H9 (cell line): Measurements from ENCODE around the gene RNF214. TPM values are rescaled to one million over a fixed set of nuclear protein-coding genes. Genes with fewer than 3 reads are reported as not detected.
"Not testable (repeated sequence)": the region's sequence is repeated elsewhere in the genome, so short reads cannot be mapped to it uniquely, and the experiment has no call there.

Experiments used
- DNase-seq: peaks from one replicate; pipeline ENCODE4 v3.0.0-alpha.2; 2017
- H2AFZ ChIP-seq: one replicate; pipeline ENCODE4 v1.6.1; 2013; ENCODE audit warnings: mild to moderate bottlenecking, low read length, control low read depth, moderate library complexity
- H2AK5ac ChIP-seq: 2 replicates; pipeline ENCODE4 v1.6.1; 2013; ENCODE audit warnings: low read length, control low read depth, mixed read lengths; ENCODE audit not compliant: insufficient read length
- H2BK120ac ChIP-seq: one replicate; pipeline ENCODE4 v1.6.1; 2013; ENCODE audit warnings: low read depth, mild to moderate bottlenecking, low read length, control low read depth, inconsistent platforms; ENCODE audit not compliant: poor library complexity, severe bottlenecking
- H2BK12ac ChIP-seq: 2 replicates; pipeline ENCODE4 v1.6.1; 2013; ENCODE audit warnings: low read length, control low read depth, mixed read lengths, low read depth; ENCODE audit not compliant: insufficient read length
- H2BK15ac ChIP-seq: 2 replicates; pipeline ENCODE4 v1.6.1; 2013; ENCODE audit warnings: low read depth, low read length, control low read depth
- H2BK20ac ChIP-seq: one replicate; pipeline ENCODE4 v1.6.1; 2013; ENCODE audit warnings: low read depth, mild to moderate bottlenecking, low read length, control low read depth, inconsistent platforms; ENCODE audit not compliant: poor library complexity, severe bottlenecking
- H2BK5ac ChIP-seq: 2 replicates; pipeline ENCODE4 v1.6.1; 2013; ENCODE audit warnings: low read length, control low read depth, mixed read lengths; ENCODE audit not compliant: insufficient read length
- H3K14ac ChIP-seq: 2 replicates; pipeline ENCODE4 v1.6.1; 2013; ENCODE audit warnings: low read length, control low read depth; ENCODE audit not compliant: insufficient read depth
- H3K18ac ChIP-seq: 2 replicates; pipeline ENCODE4 v1.6.1; 2013; ENCODE audit warnings: low read depth, mild to moderate bottlenecking, mixed read lengths, low read length, control low read depth; ENCODE audit not compliant: insufficient read length
- H3K23ac ChIP-seq: 2 replicates; pipeline ENCODE4 v1.6.1; 2013; ENCODE audit warnings: low read length, control low read depth, mixed read lengths, low read depth; ENCODE audit not compliant: insufficient read length
- H3K23me2 ChIP-seq: 2 replicates; pipeline ENCODE4 v1.6.1; 2013; ENCODE audit warnings: low read depth, mild to moderate bottlenecking, mixed read lengths, low read length, control low read depth; ENCODE audit not compliant: insufficient read length, poor library complexity, severe bottlenecking
- H3K27ac ChIP-seq: 2 replicates; pipeline ENCODE4 v1.5.1; 2013; ENCODE audit warnings: low read length, control low read depth, mixed read lengths, low read depth; ENCODE audit not compliant: insufficient read length
- H3K27me3 ChIP-seq: 2 replicates; pipeline ENCODE4 v1.6.1; 2013; ENCODE audit warnings: low read length, control low read depth, inconsistent platforms; ENCODE audit not compliant: insufficient read depth
- H3K4ac ChIP-seq: 2 replicates; pipeline ENCODE4 v1.6.1; 2013; ENCODE audit warnings: low read depth, mild to moderate bottlenecking, control low read depth, inconsistent platforms, low read length, moderate library complexity
- H3K4me1 ChIP-seq: 2 replicates; pipeline ENCODE4 v1.6.1; 2013; ENCODE audit warnings: low read length, control low read depth, inconsistent platforms; ENCODE audit not compliant: insufficient read depth
- H3K4me2 ChIP-seq: 2 replicates; pipeline ENCODE4 v1.6.1; 2013; ENCODE audit warnings: low read length, control low read depth, mixed read lengths; ENCODE audit not compliant: insufficient read length, insufficient read depth
- H3K56ac ChIP-seq: 2 replicates; pipeline ENCODE4 v1.6.1; 2013; ENCODE audit warnings: low read depth, mild to moderate bottlenecking, mixed read lengths, low read length, control low read depth; ENCODE audit not compliant: insufficient read length
- H3K79me1 ChIP-seq: 2 replicates; pipeline ENCODE4 v1.6.1; 2013; ENCODE audit warnings: low read depth, mild to moderate bottlenecking, moderate library complexity, low read length, control low read depth, inconsistent platforms; ENCODE audit not compliant: insufficient read depth, poor library complexity, severe bottlenecking
- H3K79me2 ChIP-seq: 2 replicates; pipeline ENCODE4 v1.6.1; 2013; ENCODE audit warnings: low read length, control low read depth, inconsistent platforms; ENCODE audit not compliant: insufficient read depth
- H3K9ac ChIP-seq: 2 replicates; pipeline ENCODE4 v1.6.1; 2013; ENCODE audit warnings: low read length, control low read depth, mixed read lengths; ENCODE audit not compliant: insufficient read length; ENCODE audit errors: extremely low read depth
- H3K9me3 ChIP-seq: one replicate; pipeline ENCODE4 v1.6.1; 2013; ENCODE audit warnings: low read depth, low read length, inconsistent platforms; ENCODE audit not compliant: control insufficient read depth
- H3T11ph ChIP-seq: one replicate; pipeline ENCODE4 v1.6.1; 2013; ENCODE audit warnings: mild to moderate bottlenecking, low read length, control low read depth, inconsistent platforms
- H4K20me1 ChIP-seq: one replicate; pipeline ENCODE4 v1.6.1; 2013; ENCODE audit not compliant: control insufficient read depth, insufficient read length, insufficient read depth
- H4K5ac ChIP-seq: 2 replicates; pipeline ENCODE4 v1.6.1; 2013; ENCODE audit warnings: low read depth, mild to moderate bottlenecking, mixed read lengths, low read length, control low read depth; ENCODE audit not compliant: insufficient read length
- H4K8ac ChIP-seq: replicated peaks from 2 replicates; pipeline ENCODE4 v1.6.1; 2013; ENCODE audit warnings: low read length, control low read depth, mixed read lengths, low read depth; ENCODE audit not compliant: insufficient read length
- H4K91ac ChIP-seq: 2 replicates; pipeline ENCODE4 v1.6.1; 2013; ENCODE audit warnings: low read depth, mild to moderate bottlenecking, moderate library complexity, mixed read lengths, low read length, control low read depth; ENCODE audit not compliant: insufficient read length
- H3K27ac Mint-ChIP-seq, 3 experiments: 2 replicates in 2 of 3; 3 replicates in 1 of 3; pipeline ENCODE4 v1.8.0; 2020 to 2021; ENCODE audit warnings: mixed read lengths in 3 of 3, mild to moderate bottlenecking in 1 of 3, moderate library complexity in 1 of 3
- H3K27me3 Mint-ChIP-seq: 2 replicates; pipeline ENCODE4 v1.8.0; 2021; ENCODE audit warnings: low read depth, mild to moderate bottlenecking, moderate library complexity, mixed read lengths
- H3K36me3 Mint-ChIP-seq, 3 experiments: 2 replicates in 2 of 3; 3 replicates in 1 of 3; pipeline ENCODE4 v1.8.0; 2020 to 2021; ENCODE audit warnings: low read depth in 3 of 3, mixed read lengths in 3 of 3; ENCODE audit not compliant: insufficient read depth in 1 of 3
- H3K4me1 Mint-ChIP-seq, 2 experiments: 2 replicates each; pipeline ENCODE4 v1.8.0; 2020; ENCODE audit warnings: mixed read lengths in 2 of 2
- H3K4me3 Mint-ChIP-seq, 2 experiments: 2 replicates in 1 of 2; 3 replicates in 1 of 2; pipeline ENCODE4 v1.8.0; 2020 to 2021; ENCODE audit warnings: mild to moderate bottlenecking in 2 of 2, mixed read lengths in 2 of 2, moderate library complexity in 1 of 2
- H3K9me3 Mint-ChIP-seq, 2 experiments: 2 replicates in 1 of 2; 3 replicates in 1 of 2; pipeline ENCODE4 v1.8.0; 2020; ENCODE audit warnings: mild to moderate bottlenecking in 2 of 2, mixed read lengths in 2 of 2, moderate library complexity in 1 of 2
- CTCF ChIP-seq: fragments of 200-600 bp; sonication (generic); conservative IDR thresholded peaks from 3 replicates; pipeline ENCODE4 v1.8.0; 2021; ENCODE audit warnings: antibody characterized with exemption, mild to moderate bottlenecking
- WGBS: extraction: QIAGEN DNeasy Blood & Tissue Kit; methylation state at CpG from one replicate; pipeline ENCODE4 v1.1.7; 2013; ENCODE audit warnings: missing lambda C conversion rate, low lambda C conversion rate, mixed read lengths; ENCODE audit not compliant: insufficient read length; ENCODE audit errors: extremely low coverage; 5-methylcytosine and 5-hydroxymethylcytosine counted together
- total RNA-seq: library from RNA; stranded (reverse); gene quantifications from 2 replicates; pipeline ENCODE4 v1.2.1, GENCODE V29; 2021

Gene RNF214
- total RNA-seq, 1 experiment from 2014 or later = 26.0 TPM

- no peak for TF ChIP-seq CTCF
- Histone ChIP-seq H3K56ac (no peak overlapping the region), H3K14ac (no peak overlapping the region), H2BK120ac (no peak overlapping the region), H3K27ac (no peak overlapping the region), H2BK12ac (no peak overlapping the region), H3K9me3 (no peaks in the 10 kb centered on the region), H3K79me2 (no peaks in the 10 kb centered on the region), H4K5ac (no peak overlapping the region), H3K9ac (no peak overlapping the region), H4K20me1 (no peaks in the 10 kb centered on the region), H3K27me3 (no peaks in the 10 kb centered on the region), H2BK20ac (no peak overlapping the region), H4K91ac (no peak overlapping the region), H3K23me2 (no peaks in the 10 kb centered on the region), H3K23ac (no peak overlapping the region), H2BK5ac (no peak overlapping the region), H3T11ph (no peak overlapping the region), H2BK15ac (no peak overlapping the region), H3K4ac (no peak overlapping the region), H3K18ac (no peak overlapping the region), H3K4me1 (no peaks in the 10 kb centered on the region), H2AK5ac (no peak overlapping the region), H2AFZ (no peak overlapping the region), H3K4me2 (no peak overlapping the region), H3K79me1 (no peaks in the 10 kb centered on the region), H4K8ac (no peak overlapping the region)
- Mint-ChIP-seq H3K36me3 (peaks cover 4 to 28% (median 11%) of the 10 kb centered on the region in 3 experiments), H3K4me1 (peaks cover 11% of the 10 kb centered on the region in 2 experiments; a peak in 3 of 4 replicates), H3K4me3 (no peak overlapping the region), H3K27me3 (peaks cover 8% of the 10 kb centered on the region; the same call in 1 of the 2 replicates), H3K9me3 (no peaks in the 10 kb centered on the region), H3K27ac (no peak overlapping the region)
- DNase-seq = no peak
- no CpG with 5 or more reads among the region's 4 CpGs for WGBS
These were observed 38.7 kb downstream of the RNF214 start for GRCh38 chr11:117271208-117271607.

- Mint-ChIP-seq H3K36me3 (peaks cover 3 to 20% (median 8%) of the 10 kb centered on the region in 3 experiments; a peak in 5 of 7 replicates), H3K4me1 (peaks cover 11% of the 10 kb centered on the region in 2 experiments; a peak in 3 of 4 replicates)
- H3K4ac ChIP-seq, H3K9me3 ChIP-seq, H3K23me2 ChIP-seq, H4K8ac ChIP-seq, H3K4me3 Mint-ChIP-seq, H3K23ac ChIP-seq, H2BK15ac ChIP-seq, H3K9me3 Mint-ChIP-seq, H3K4me2 ChIP-seq, H4K91ac ChIP-seq, DNase-seq, H3K27me3 ChIP-seq, H2BK120ac ChIP-seq, H3K56ac ChIP-seq, H3K27me3 Mint-ChIP-seq, H3K4me1 ChIP-seq, H2BK12ac ChIP-seq, H4K20me1 ChIP-seq, H3K27ac Mint-ChIP-seq, H3K14ac ChIP-seq, H4K5ac ChIP-seq, H3K18ac ChIP-seq, H2BK20ac ChIP-seq, H2AK5ac ChIP-seq, H3K27ac ChIP-seq, H2BK5ac ChIP-seq, H3K9ac ChIP-seq, H2AFZ ChIP-seq, H3K79me1 ChIP-seq, H3T11ph ChIP-seq, H3K79me2 ChIP-seq: not testable (repeated sequence)
- WGBS = no CpG with 5 or more reads among the region's 5 CpGs
These were observed 39.7 kb downstream of the RNF214 start for GRCh38 chr11:117272175-117272574.
